GM19438 (cell line): ENCODE measurements around the gene HIKESHI.

Experiments
- ATAC-seq: cut with Tn5 transposase; IDR thresholded peaks from one replicate; pipeline ENCODE4 v1.9.1; 2021; ENCODE audit warnings: low read depth; ENCODE audit not compliant: unreplicated experiment

The HIKESHI gene

DNA sequence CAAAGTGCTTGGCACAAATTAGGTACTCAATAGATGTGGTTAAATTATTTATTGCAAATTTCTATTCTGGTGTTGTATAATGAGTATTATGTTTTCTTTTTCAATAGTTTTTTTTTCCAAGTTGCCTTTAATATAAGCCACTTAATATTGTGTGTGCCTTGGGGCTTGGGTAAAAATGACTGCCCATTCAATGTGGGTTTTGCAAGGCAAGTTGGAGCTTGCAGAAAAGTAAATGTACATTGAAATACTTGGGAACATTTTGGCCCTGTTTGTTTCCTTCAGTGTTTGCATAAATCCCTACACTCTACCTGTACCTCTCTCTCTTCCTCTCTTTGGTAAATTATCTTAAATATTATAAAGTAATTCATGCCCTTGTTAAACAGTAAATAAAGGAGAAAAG lies 70.5 kb downstream of the HIKESHI start:
- no peak for ATAC-seq

- no peak for ATAC-seq
These were observed 72.0 kb downstream of the HIKESHI start for GRCh38 chr11:86374069-86374468.

- ATAC-seq, result no peak
These were observed 72.5 kb downstream of the HIKESHI start, which contains the start of gene CCDC81 for GRCh38 chr11:86374586-86374985. TSS of gene CCDC81 (plus strand) at chr11:86374887. CDS start at chr11:86375164, 277 bp downstream.

GRCh38 chr11:86377972-86378371 lies 75.9 kb downstream of the HIKESHI start:
- ATAC-seq, result no peak

DNA sequence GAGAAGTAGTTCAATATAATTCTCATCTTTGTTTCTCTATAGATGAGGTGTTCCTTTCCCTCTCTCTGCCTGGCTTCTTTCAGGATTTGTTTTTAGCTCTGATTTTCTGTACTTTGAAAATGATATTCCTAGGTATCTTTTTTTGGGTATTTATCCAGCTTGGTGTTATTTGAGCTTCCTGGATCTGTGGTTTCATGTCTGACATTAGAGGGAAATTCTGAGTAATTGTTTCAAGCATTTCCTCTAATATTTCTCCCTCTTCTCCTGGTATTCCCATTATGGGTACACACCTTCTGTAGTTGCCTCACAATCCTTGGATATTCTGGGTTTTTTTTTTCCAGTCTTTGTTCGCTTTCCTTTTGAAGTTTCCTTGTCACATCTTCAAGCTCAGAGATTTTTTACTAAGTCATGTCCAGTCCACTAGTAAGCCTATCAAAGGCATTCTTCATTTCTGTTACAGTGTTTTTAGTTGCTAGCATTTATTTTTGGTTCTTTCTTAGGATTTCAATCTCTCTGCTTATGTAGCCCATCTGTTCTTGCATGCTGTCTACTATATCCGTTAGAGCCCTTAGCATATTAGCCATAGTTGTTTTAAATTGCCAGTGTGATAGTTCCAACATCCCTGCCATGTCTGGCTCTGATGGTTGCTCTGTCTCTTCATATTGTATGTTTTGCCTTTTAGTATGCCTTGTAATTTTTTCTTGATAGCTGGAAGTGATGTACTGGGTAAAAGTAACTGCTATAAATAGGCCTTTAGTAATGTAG lies 78.4 kb downstream of the HIKESHI start:
- ATAC-seq, result no peak

DNA sequence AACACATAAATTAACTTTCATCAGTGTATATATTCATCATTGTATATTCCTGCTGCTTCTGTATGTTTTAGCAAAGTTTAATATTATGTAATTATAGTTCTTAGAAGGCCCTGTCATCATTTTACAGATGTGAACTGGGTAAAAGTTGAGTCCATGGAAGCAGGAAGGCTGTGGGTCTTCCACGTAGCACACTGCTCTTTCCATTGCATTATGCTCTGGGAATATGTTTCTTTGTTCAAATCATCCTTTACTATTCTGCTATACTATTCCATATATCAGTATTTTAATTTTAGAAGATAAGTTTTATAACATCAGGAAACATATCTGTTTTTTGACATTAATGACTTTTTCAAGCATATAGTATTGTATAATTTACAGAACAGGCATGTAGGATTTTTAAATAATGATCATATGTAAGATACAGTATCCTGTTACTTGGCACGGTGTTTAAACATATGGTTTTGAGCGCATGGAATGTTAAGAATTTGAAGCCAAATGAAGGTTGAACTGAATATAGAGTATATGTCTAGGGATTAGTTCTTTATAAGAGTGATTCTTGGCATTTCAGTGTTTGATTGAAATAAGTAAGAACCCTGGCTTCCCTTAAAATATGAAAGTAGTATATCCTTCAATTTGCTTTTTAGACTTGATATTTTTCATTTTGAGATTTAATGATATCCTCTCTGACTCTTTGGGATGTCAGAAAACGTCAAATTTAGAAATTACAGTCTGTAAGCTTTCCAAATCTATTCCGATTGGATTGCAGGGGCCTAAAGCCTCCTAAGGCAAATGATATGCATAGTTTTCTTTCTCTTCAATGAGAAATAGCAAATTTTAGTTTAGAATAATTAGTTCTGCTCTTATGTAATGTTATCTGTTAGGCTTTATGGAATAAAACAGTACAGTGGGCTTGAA lies 81.3 kb downstream of the HIKESHI start:
- no peak for ATAC-seq

- no peak for ATAC-seq
These were observed 84.2 kb downstream of the HIKESHI start for GRCh38 chr11:86386283-86386682.

GRCh38 chr11:86386746-86387145 lies 84.7 kb downstream of the HIKESHI start:
- no peak for ATAC-seq

DNA sequence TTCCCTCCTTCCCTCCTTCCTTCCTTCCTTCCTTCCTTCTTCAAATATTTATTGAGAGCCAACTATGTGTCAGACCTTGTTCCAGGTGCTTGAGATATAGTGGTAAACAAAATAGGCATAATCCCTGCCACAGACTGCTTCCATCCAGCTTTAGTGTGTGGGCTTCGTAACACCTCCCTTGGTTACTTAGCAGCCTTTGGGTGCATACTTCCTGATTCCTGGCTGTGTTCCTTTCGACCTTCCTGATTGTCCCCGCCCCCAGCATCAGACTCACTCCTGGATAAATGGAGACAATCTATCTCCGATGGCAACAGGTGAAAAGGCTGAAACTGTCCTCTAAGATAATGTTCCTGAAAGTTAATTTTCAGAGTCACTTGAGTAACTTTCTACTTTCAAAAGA lies 86.2 kb downstream of the HIKESHI start:
- no peak for ATAC-seq

- no peak for ATAC-seq
These were observed 88.4 kb downstream of the HIKESHI start for GRCh38 chr11:86390487-86390886.

GRCh38 chr11:86395061-86395551 lies 93.1 kb downstream of the HIKESHI start:
- ATAC-seq, result no peak
